ENCODE data around the gene NUDCD2.
A peak's percentile ranks its signal among the peaks of the same experiment; 100 is the strongest.
"Not testable (repeated sequence)": the region's sequence is repeated elsewhere in the genome, so short reads cannot be mapped to it uniquely, and the experiment has no call there.

Gene NUDCD2

DNA sequence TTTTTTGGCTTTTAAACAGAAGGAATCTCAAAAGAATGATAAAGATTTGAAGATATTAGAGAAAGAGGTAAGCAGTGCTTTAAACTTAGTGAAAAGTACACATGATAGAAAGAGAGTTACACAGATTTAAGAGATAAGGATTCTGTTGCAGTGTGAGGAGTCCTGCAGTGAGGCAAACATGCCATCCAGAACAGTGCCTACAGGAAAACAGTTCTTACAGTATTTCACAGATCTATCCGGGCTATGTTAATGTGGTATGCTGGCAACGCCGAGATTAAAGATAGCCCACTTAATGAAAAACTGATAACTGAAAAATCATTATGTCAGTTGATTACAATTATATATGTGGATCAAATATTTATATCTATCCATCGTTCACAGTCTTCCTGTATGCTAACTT is 7.8 kb upstream of the NUDCD2 start:
- DNase-seq (ENCODE audit: low spot score) = no peak

DNA sequence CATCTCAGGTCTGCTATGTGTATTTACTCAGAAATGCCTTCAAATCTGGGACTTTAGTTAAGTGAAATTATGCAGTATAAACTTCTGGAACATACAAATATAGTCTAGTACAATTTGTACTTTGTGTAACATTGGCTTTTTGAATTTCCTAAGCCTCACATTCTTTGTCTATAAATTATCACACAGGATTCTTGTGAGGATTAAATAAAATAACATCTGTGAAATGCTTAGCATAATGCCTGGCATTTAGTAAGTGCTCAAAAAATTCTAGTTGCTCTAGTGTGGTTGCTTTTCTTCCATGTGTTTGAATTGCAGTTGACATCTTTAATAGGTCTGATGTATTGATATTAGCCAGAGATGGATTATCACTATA is 3.1 kb upstream of the NUDCD2 start:
- DNase-seq (ENCODE audit: low spot score) = no peak

DNA sequence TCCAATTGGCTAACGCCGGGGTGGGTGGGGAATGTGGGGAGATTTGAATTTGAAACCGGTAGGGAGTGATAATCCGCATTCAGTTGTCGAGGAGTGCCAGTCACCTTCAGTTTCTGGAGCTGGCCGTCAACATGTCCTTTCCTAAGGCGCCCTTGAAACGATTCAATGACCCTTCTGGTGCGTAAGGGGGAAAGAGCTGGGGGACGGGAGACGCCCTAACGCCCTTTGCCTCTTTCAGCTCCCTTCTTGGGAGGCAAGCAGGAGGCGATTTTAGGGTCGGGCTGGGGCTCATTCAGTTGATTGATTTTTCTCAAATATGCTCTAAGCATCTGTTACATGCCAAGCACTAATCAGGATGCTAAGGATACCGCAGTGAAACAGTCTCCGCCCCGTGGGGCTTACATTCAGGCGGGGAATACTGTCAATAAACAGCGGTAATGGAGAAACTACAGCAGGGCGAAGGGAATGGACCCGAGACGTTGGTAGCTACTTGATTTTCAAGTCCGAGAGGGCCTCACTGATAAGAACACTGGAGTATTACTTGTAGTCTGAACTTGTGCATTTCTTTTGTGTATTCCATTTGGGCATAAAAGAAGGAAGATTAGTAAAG is 765 bp upstream of the NUDCD2 start, which contains the start of gene HMMR:
HMMR (plus strand) TSS at position 71 of the 610 bp plus-strand sequence; CDS start at position 132, 61 bp downstream.
- DNase-seq (ENCODE audit: low spot score) = peak; percentile 64

DNA sequence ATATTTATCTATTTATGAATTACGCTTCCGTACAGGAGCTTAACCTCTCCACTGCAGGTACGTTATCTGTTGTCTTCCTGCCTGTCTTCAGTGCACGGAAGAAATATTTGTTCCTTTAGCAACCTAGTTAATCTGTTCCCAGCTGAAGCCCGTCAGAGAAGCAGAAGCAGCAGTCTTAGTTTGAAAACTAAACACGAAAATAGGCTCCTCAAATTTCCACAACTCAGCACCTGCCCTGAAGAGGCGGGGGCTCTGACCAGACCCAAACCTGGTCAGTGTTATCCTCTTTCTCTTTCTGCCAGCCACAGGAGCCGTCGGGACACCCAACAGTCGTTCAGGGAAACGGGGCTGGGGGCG is 462 bp downstream of the NUDCD2 start:
- no peak for DNase-seq (ENCODE audit: low spot score)

DNA sequence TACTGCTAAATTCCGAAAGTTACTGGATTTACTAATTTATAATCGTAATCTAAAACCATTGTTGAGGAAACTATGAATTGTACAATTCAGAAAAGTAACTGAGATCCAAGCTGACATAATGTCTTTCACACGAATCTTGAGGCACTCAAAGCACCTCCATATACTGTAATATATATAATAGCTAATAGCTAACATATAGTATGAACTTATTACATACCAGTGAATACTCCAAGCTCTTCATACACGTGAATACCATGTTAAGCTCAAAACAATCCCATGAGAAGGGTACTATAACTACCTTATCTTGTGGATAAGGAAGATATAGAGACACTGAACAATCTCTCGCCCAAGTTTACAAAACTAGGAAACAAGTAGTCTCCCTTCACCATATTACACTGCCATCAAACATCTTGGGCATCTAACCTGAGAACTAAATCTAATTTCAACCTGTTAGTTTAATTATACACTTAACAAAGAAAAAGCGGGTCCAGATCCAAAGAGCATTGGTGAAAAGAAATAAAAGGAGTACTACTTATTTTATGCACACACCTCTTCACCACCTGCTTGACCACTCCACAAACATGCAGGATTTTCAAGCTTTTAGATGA is 1.0 kb downstream of the NUDCD2 start:
- DNase-seq (ENCODE audit: low spot score) = peak; percentile 17

DNA sequence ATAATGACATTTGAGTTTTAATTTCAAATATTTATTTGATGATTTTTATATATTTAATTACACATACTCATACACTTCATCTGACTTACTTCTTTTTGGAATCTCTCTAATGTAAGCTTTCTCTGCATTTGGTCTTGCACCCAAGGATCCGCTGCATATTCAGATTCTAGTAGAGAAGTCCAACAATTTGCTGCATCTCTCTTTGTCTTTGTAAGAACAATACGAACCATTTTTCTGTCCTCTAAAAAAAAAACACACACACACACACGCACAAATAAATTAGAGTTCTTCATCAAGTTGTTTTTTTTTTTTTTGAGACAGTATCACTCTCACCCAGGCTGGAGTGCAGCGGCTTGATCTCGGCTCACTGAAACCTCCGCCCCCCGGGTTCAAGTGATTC is 3.1 kb downstream of the NUDCD2 start:
- DNase-seq (ENCODE audit: low spot score) = no peak

DNA sequence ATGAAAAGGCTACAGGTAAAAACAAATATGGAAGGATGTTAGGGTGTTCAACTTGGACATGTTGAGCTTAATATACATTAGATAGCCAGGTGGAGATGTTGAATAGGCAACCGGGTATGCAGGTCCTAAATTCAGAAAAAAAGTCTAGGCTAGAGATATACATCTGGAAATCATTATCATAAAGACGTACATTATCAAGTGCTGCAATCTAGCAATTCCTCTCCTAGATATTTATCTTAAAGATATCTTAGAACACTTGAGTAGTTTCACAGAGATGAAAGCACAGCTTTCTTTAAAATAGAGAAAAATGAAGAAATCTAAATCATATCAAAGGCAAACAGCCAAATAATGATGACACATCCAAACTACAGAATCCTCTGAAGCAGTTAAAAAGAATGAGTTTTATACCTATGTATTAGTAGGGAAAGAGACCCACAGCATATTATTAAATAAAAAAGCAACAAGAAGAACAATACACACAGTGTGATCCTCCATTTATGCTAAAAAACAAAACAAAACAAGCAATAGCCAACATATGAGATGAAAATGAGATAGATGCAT is 3.8 kb downstream of the NUDCD2 start:
- DNase-seq (ENCODE audit: low spot score) = no peak

DNA sequence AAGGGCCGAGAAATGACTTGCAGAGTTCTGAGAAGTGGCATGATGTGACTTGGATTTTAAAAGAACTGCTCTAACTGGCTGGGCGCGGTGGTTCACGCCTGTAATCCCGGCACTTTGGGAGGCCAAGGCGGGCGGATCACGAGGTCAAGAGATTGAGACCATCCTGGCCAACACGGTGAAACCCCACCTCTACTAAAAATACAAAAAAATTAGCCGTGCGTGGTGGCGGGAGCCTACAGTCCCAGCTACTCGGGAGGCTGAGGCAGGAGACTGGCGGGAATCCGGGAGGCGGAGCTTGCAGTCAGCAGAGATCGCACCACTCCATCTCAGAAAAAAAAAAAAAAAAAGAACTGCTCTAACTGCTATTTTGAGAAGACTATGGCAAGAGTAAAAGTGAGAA is 4.5 kb downstream of the NUDCD2 start:
- not testable (repeated sequence) for DNase-seq (ENCODE audit: low spot score)

DNA sequence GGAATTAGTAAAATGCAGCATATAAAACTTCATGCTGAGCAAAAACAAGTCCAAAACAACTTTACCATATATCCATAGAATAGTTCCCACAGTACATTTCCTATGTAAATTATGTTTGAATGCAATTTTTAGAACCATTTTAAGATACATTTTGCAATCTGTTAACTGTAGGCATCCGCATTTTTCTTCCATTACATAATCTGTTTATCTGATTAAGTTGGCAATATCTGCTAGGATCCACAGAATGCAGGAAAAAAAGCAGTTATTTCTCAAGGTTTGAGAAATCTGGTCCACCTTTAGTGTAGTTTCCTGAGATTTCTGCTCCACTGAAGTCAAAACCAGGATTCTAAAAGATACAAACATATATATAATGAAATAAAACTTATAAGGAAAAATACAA is 6.2 kb downstream of the NUDCD2 start:
- DNase-seq (ENCODE audit: low spot score) = no peak

DNA sequence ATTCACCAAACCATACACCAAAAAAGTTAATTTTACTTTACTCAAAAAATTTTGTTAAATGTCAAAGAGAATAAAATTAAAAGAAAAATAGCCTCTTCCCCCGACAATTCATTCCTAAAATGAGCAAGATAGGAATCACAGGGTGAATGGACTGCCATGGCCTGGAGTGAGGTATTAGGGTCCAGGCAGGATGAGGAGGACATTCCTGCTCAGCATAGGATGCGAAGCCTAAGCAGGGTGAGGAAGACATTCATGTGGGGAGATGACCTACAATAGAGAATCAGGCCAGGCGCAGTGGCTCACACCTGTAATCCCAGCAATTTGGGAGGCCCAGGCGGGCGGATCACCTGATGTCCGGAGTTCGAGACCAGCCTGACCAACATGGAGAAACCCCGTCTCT is 8.4 kb downstream of the NUDCD2 start:
- DNase-seq (ENCODE audit: low spot score) = no peak

DNA sequence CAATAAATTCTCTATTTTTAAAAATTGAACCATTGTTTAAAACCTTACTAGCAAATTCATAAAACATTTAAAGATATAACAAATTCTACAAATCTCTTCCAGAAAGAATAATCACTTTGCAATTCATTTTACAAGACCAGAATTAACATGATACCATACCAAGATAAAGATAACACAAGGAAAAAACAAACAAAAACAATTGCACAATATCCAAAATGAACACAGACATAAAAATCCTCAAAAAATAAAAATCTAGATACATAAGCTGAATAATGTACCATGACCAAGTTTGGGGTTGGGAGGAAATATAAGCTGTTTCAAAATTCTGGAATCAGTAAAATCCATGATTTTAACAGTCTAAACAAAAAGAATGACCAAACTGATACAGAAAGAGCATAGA is 11.4 kb downstream of the NUDCD2 start:
- no peak for DNase-seq (ENCODE audit: low spot score)

DNA sequence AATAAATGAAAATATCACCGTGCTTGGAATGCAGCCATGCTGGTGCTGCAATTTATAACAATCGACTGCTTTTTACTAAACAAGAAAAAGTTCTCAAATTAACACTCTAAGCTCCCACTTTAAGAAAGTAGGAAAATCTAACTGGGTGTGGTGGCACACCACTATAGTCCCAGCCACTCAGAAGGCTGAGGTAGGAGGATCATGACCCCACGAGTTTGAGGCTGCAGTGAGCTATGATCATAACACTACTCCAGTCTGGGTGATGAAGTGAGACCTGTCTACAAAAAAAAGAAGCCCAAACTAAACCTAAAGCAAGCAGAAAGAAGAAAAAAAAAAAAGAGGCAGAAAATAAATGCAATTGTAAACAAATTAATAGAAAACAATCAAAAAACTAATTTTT is 12.0 kb downstream of the NUDCD2 start:
- DNase-seq (ENCODE audit: low spot score) = no peak

DNA sequence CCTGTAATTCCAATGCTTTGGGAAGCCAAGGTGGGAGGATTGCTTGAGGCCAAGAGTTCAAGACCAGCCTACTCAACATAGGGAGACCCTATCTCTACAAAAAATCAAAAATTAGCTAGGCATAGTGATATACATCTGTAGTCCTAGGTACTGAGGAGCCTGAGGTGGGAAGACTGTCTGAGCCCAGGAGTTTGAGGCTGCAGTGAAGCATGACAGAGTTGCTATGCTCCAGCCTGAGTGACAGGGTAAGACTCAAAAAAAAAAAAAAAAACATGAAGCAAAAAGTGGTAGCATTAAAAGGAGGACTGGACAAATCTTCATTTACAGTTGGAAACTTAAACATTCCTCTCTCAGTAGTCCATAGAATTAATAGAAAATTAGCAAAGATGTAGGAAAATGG is 12.7 kb downstream of the NUDCD2 start:
- no peak for DNase-seq (ENCODE audit: low spot score)

DNA sequence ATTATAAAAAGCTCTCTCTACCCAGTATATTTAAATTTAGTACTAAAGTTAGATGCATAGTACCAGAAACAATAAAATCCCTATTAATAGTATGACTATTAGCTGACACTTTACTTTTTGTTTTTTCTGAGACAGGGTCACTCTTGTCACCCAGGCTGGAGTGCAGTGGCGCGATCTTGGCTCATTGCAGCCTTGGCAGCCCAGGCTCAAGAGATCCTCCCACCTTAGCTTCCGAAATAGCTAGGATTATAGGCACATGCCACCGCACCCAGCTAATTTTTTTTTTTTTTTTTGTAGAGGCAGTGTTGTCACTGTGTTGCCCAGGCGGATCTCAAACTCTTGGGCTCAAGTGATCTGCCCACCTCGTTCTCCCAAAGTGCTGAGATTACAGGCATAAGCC is 14.6 kb downstream of the NUDCD2 start:
- DNase-seq (ENCODE audit: low spot score) = no peak

DNA sequence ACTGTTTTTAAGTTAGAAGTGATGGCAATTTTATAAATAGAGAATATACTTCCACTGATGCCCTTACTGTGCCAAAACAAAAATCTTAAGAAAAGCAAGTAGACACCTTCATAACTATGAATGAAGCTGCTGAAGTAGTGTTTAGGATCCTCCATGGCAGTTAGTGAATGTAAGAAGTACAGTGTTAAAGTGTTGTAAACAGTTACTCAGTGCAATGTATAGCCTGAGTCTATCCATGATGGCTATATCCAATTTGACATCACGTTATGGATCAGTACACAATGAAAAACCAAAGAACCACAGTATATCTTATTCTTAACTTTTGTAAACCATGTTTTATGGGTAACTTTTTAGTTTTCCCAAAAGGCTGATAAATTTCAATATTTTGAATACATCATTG is 15.4 kb downstream of the NUDCD2 start:
- DNase-seq (ENCODE audit: low spot score) = no peak

DNA sequence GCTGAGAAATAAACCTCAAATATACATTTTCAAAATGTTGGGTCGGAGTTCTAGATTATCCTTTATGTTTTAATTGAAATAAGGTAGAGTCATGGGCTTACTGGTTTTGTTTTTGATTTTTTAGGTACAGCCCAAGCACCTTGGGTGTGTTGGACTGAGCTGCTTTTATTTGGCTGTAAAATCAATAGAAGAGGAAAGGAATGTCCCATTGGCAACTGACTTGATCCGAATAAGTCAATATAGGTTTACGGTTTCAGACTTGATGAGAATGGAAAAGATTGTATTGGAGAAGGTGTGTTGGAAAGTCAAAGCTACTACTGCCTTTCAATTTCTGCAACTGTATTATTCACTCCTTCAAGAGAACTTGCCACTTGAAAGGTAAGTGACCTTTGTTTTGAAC is 18.9 kb downstream of the NUDCD2 start:
- DNase-seq (ENCODE audit: low spot score) = no peak

DNA sequence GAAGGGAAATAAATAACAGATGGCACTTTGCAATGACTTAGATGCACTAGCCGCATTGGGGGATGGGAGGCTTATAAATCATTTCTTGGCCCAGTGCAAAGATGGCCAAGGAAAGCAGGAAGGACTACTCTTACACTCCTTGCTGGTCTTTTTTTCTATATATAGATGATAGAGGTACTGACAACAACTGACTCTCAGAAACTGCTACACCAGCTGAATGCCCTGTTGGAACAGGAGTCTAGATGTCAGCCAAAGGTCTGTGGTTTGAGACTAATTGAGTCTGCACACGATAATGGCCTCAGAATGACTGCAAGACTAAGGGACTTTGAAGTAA is 20.8 kb downstream of the NUDCD2 start:
- peak; percentile 62 for DNase-seq (ENCODE audit: low spot score)

DNA sequence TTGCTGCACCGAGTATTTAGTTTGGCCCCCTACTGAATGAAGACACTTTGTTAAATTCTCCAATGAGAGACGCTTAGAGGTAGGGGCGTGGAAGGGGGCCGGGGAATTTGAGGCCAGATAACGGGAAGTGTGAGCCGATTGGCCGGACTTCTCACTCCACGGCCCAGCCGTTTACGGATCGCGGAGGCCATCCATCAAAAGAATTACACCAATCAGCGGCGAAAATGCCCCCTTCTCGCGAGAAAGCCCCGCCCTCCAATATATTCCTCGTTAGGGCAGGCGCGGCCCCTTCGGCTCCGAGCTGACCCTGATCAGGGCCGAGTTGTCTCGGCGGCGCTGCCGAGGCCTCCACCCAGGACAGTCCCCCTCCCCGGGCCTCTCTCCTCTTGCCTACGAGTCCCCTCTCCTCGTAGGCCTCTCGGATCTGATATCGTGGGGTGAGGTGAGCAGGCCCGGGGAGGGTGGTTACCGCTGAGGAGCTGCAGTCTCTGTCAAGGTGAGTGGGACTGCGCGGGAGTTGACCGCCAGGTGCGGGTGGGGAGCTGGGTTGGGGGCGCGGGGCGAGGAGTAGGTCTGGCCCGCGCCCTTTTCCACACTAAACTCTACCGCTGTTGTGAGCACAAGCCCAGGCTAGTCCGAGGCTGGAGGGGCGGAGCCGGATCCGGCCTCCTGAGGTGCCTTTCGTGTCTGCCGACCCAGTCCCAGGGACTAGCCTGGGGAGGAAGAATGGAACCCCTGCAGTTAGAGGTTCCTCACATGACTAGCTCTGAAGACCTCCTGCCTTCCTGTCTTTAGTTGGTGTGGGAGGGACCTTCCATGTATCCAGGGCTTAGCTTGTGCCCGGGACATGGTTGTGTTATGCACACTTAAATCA is 22.4 kb downstream of the NUDCD2 start, which contains the start of gene CCNG1:
CCNG1 (plus strand) TSS at position 287 of the 874 bp plus-strand sequence. CDS start 1,662 bp downstream, outside the sequence.
- DNase-seq (ENCODE audit: low spot score) = peak; percentile 97

DNA sequence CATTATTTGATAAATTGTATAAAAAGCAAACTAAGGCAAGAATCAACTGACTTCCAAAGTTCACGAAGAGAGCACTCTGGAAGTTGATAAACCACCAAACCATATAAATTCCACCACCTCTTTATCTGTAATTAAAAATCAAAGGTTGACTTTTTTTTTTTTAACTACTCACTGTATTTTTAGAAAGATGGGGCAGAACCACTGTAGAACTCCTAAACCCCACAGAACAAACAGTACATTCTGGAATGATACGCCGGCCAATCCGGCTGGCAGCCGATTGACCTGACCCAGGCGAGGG is 22.9 kb downstream of the NUDCD2 start:
- DNase-seq (ENCODE audit: low spot score) = no peak

DNA sequence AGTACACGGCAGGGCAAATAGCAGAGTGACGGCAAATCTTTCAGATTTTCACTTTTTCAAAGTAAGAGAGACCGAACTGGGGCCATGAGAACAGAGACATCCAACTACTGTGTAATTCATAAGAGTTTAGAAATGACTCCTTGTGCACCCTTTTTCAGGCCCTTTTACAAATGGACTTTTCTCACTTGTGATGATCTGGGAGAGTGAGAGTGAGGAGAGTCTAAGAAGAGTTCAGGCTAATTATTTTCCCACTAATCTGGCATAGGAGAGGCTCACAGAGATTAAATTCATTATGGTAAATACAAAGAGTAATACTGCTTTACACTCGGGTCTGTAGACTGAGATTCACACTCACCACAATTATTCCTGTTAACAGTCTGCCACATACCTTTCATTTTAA is 23.4 kb downstream of the NUDCD2 start:
- DNase-seq (ENCODE audit: low spot score) = no peak

DNA sequence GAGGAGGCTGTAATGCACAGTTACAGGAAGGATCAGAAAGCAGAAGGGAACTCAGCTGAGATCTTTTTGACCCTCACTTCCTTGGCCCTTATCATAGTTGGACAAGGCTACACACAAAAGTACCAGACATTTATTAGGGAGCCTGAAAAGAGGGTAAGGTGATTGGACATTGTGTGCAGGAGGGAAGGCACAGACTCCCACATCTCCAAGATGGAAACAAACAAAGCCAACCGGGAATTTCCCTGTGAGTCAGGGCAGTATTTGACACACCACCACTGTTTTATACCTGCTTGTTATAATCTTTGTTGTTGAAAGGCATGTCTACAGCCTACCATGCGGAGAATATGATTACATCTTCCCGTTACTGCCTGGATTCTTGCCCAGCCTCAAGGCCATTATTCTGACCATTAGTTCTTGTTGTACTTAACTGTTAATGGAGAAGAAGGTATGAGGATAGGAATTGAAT is 25.5 kb downstream of the NUDCD2 start:
- DNase-seq (ENCODE audit: low spot score) = no peak

DNA sequence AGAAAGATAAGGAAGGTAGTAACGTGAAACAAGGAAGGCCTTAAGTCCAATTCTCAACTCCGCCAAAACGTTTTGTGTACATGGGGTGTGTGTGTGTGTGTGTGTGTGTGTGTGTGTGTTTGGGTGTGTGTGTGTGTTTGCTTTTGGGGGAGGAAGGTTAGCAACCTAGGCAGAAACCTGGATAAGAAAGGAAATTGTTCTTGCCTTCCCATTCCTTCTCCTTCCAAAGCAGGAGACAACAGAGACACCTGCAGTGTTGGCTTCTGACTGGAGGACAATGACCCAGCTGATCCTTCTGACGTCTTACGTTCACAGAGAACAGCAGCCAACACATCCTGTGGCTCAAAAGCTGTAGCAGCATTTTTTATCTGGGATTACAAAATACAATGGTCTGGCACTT is 26.6 kb downstream of the NUDCD2 start:
- no peak for DNase-seq (ENCODE audit: low spot score)

DNA sequence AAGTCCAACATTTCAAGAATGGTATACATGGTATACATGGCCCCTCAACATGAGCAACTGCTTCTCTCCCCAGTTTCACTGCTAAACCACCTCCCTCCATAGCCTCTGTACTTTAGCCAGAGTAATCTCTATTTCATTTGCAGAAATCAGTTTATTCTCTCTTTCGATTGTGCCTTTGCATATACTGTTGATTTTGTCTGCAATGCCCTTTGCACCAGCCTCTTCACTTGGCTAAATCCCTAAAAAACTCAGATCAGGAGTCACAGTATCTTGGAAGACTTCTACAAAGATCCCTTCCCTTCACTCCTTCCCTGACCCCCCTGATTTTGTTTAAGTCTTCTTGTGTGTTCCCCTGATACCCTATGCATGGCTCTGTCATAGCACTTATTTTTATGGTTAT is 27.4 kb downstream of the NUDCD2 start:
- no peak for DNase-seq (ENCODE audit: low spot score)
